ENCODE measurements around the gene AHSP.
A peak's percentile ranks its signal among the peaks of the same experiment; 100 is the strongest.
"Not testable (repeated sequence)": the region's sequence is repeated elsewhere in the genome, so short reads cannot be mapped to it uniquely, and the experiment has no call there.

AHSP gene

GRCh38 chr16:31507929-31508705 is 19.6 kb upstream of the AHSP start, which contains the start of gene RUSF1:
TSS of gene RUSF1 (minus strand) at chr16:31508391. CDS start at chr16:31508373, 18 bp downstream.
- H3K36me3 Mint-ChIP-seq (ENCODE audit: low read depth) = peaks cover 27% of the 10 kb centered on the region
- no peaks in the 10 kb centered on the region for H3K27me3 Mint-ChIP-seq
- peak within 1 kb of the TSS; percentile 89 for H3K4me3 Mint-ChIP-seq
- intact Hi-C loops (cut with micrococcal nuclease) = loop anchor here (1.0 kb wide), 1 partner anchor 48 kb away; no protein-coding TSS in a partner anchor
- no peaks in the 10 kb centered on the region for H3K9me3 Mint-ChIP-seq
- peak within 1 kb of the TSS; percentile 97 for H3K27ac Mint-ChIP-seq
- H3K4me1 Mint-ChIP-seq (ENCODE audit: low read depth) = peaks cover 35% of the 10 kb centered on the region

DNA sequence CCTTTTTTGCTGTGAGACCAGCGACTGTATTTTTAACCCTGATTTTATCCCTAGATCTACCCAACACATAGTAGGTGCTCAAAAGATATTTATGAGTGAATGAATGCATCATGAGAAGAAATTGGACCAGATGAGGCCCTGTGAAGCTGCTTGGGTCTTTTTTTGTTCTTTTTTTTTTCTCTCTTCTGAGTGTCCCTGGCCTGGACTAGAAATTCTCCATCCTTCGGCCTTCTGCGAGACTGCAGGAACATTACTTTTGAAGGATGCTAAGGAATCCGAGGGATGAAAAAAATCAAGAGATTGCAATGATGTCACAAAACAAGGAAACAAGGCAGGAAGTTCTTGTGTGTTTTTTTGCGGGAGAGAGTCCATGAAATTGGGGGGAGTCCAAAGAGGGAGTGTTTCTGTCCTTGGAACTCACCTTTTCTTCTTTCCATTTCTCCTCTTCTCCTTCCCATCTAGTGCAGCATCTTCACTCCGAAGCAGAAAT is 18.9 kb upstream of the AHSP start:
- Mint-ChIP-seq H3K27me3 (peaks cover under 1% of the 10 kb centered on the region), H3K4me1 (ENCODE audit: low read depth) (peaks cover 35% of the 10 kb centered on the region), H3K36me3 (ENCODE audit: low read depth) (peaks cover 27% of the 10 kb centered on the region), H3K9me3 (no peaks in the 10 kb centered on the region), H3K4me3 (peak overlapping the region; percentile 89), H3K27ac (peak overlapping the region; percentile 97)
- intact Hi-C loops (cut with micrococcal nuclease) = loop anchor here (1.0 kb wide), 1 partner anchor 48 kb away; no protein-coding TSS in a partner anchor

DNA sequence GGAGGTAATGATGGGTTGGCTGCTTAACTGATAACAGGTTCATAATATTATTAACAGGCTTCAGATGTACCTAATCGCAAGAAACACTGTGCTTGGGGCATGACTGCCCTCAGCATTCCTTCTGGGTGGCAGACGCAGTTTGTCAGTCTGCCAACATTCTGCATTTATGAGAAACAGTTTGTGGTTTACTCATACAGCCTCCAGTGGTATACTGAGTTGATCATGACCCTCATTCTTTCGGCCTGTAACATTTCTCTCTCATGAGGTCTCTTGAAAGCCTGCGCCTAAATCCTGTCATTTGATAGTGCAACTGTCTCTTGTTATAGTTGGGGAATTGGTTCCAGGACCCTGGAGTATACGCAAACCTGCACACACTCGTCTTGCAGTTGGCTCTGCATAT is 14.6 kb upstream of the AHSP start:
- Mint-ChIP-seq H3K27ac (no peak overlapping the region), H3K9me3 (peaks cover 9% of the 10 kb centered on the region), H3K27me3 (peaks cover 9% of the 10 kb centered on the region), H3K36me3 (ENCODE audit: low read depth) (peaks cover 6% of the 10 kb centered on the region), H3K4me3 (no peak overlapping the region), H3K4me1 (ENCODE audit: low read depth) (peaks cover 11% of the 10 kb centered on the region)
- intact Hi-C loops (cut with micrococcal nuclease) = no loop called here

DNA sequence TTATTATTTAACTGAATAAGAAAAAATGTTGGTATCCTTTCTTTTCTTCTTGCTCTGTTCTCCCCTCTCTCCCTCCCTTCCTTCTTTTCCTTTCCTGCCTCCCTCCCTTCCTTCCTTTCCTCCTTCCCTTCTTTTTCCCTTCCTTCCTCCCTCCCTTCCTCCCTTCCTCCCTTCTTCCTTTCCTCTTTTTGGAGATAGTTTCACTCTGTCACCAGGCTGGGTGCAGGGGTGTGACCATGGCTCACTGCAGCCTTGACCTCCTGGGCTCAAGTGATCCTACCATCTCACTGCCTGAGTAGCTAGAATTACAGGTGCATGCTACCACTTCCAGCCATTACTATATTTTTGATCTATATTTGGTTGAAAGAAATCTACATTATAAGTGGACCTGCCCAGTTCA is 13.8 kb upstream of the AHSP start:
- H3K36me3 Mint-ChIP-seq (ENCODE audit: low read depth) = no peaks in the 10 kb centered on the region
- H3K27me3 Mint-ChIP-seq = peaks cover 9% of the 10 kb centered on the region
- intact Hi-C loops (cut with micrococcal nuclease) = no loop called here
- H3K4me1 Mint-ChIP-seq (ENCODE audit: low read depth) = peaks cover 6% of the 10 kb centered on the region
- peaks cover 9% of the 10 kb centered on the region for H3K9me3 Mint-ChIP-seq
- H3K27ac Mint-ChIP-seq = no peak overlapping the region
- H3K4me3 Mint-ChIP-seq = no peak overlapping the region

- Mint-ChIP-seq H3K27ac (no peak overlapping the region), H3K27me3 (peaks cover 9% of the 10 kb centered on the region), H3K4me1 (ENCODE audit: low read depth) (no peaks in the 10 kb centered on the region), H3K36me3 (ENCODE audit: low read depth) (no peaks in the 10 kb centered on the region), H3K4me3 (no peak overlapping the region), H3K9me3 (peaks cover 9% of the 10 kb centered on the region)
- intact Hi-C loops (cut with micrococcal nuclease) = no loop called here
Observed at GRCh38 chr16:31517800-31518402, 9.8 kb upstream of the AHSP start.

- H3K27ac Mint-ChIP-seq = no peak overlapping the region
- H3K9me3 Mint-ChIP-seq = peaks cover 9% of the 10 kb centered on the region
- no peaks in the 10 kb centered on the region for H3K4me1 Mint-ChIP-seq (ENCODE audit: low read depth)
- no peaks in the 10 kb centered on the region for H3K36me3 Mint-ChIP-seq (ENCODE audit: low read depth)
- H3K4me3 Mint-ChIP-seq = no peak overlapping the region
- H3K27me3 Mint-ChIP-seq = peaks cover 6% of the 10 kb centered on the region
- intact Hi-C loops (cut with micrococcal nuclease) = no loop called here
Observed at GRCh38 chr16:31519759-31520431, 7.8 kb upstream of the AHSP start.

DNA sequence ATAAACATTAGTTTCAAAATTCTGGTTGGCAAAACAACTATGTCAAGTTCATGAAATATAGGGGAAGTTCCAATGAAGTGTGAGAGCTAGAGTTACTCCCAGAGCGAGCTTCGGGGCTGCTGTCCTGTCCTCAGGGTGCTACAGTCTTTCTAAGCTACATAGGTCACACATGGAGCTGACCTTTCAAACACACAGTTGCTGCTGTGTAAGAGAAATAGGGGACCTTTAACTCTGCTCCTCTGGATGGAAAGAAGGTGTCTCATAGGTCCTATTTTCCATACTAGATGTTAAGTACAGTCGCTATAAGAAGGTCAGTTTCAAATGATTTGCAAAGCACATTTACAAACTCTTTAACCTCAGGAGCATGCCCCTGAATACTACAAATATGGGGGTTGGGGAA is 6.3 kb upstream of the AHSP start:
- Mint-ChIP-seq H3K36me3 (ENCODE audit: low read depth) (no peaks in the 10 kb centered on the region), H3K27ac (no peak overlapping the region), H3K27me3 (peaks cover 6% of the 10 kb centered on the region), H3K4me3 (no peak overlapping the region), H3K9me3 (peaks cover 9% of the 10 kb centered on the region), H3K4me1 (ENCODE audit: low read depth) (no peaks in the 10 kb centered on the region)
- intact Hi-C loops (cut with micrococcal nuclease) = no loop called here

GRCh38 chr16:31522071-31522470 is 5.6 kb upstream of the AHSP start:
- Mint-ChIP-seq H3K27ac (no peak overlapping the region), H3K9me3 (peaks cover 8% of the 10 kb centered on the region), H3K4me1 (ENCODE audit: low read depth) (no peaks in the 10 kb centered on the region), H3K27me3 (peaks cover 6% of the 10 kb centered on the region), H3K36me3 (ENCODE audit: low read depth) (no peaks in the 10 kb centered on the region), H3K4me3 (no peak overlapping the region)
- intact Hi-C loops (cut with micrococcal nuclease) = no loop called here

DNA sequence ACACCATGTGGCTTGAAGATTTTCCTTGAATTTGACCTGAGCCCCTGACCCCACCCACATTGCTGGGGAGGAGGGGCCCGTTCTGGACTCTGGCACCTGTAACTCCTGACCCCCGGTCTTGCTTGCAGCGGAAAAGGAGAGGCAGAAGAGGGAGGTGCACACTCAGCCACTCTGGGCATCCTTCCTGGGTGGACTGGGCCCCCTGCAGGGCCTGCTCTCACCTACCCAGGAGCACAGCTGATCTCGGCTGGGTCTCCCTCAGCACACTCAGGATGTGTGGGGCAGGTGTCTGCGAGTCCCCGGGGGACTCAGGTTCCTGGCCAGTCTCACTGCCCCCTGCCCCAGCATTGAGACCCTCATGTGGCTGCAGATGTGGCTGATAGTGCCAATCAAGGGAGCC is 3.9 kb upstream of the AHSP start:
- intact Hi-C loops (cut with micrococcal nuclease); H3K9me3 Mint-ChIP-seq; H3K4me1 Mint-ChIP-seq (ENCODE audit: low read depth); H3K4me3 Mint-ChIP-seq; H3K36me3 Mint-ChIP-seq (ENCODE audit: low read depth); H3K27ac Mint-ChIP-seq: not testable (repeated sequence)
- peaks cover 12% of the 10 kb centered on the region for H3K27me3 Mint-ChIP-seq

- no peaks in the 10 kb centered on the region for H3K9me3 Mint-ChIP-seq
- H3K27ac Mint-ChIP-seq = no peak overlapping the region
- H3K36me3 Mint-ChIP-seq (ENCODE audit: low read depth) = no peaks in the 10 kb centered on the region
- intact Hi-C loops (cut with micrococcal nuclease) = no loop called here
- no peaks in the 10 kb centered on the region for H3K4me1 Mint-ChIP-seq (ENCODE audit: low read depth)
- no peak overlapping the region for H3K4me3 Mint-ChIP-seq
- H3K27me3 Mint-ChIP-seq = peaks cover 24% of the 10 kb centered on the region
Observed at GRCh38 chr16:31525113-31525512, 2.6 kb upstream of the AHSP start.

- Mint-ChIP-seq H3K27me3 (peaks cover 27% of the 10 kb centered on the region), H3K4me3 (no peak overlapping the region), H3K27ac (no peak overlapping the region), H3K4me1 (ENCODE audit: low read depth) (no peaks in the 10 kb centered on the region), H3K9me3 (no peaks in the 10 kb centered on the region), H3K36me3 (ENCODE audit: low read depth) (no peaks in the 10 kb centered on the region)
- intact Hi-C loops (cut with micrococcal nuclease) = no loop called here
Observed at GRCh38 chr16:31528523-31529107, 915 bp downstream of the AHSP start.

DNA sequence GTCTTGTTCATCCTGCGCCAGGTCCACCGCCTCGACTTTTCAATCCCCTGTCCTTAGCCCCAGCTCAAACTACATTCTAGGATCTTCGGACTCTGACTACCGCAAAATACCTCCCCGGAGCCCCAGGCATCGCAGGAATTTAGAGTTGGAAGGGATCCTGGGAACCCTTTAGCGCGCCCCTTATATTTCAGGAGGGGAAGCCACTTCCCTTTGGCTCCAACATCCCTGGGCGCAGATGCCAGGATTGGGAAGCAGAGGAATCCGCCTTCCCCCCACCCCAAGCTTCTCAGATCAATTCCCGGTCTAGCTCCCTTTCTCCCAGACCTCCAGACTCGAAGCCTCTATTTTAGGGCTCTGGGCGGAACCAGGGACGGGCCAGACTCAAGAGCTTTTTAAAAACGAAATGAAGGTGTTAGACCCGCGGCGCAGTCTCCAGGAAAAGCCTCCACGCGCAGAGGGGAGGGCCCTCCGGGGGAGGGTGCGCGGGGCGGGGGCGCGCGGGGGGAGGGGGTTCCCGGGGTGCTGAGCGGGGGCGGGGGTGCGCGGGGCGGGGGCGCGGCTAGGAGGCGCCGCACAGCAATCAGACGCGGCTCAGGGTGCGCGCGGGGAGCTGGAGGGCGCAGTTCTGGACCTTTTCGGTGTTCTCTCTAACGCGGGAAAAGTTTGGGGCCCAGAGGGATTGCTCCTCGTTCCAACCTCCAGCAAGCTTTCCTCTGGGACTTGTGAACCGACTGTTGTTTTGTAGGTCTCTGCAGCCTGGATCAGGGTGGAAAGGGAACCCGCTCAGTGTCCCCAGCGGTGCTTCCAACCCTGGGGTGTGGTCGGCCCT is 1.6 kb downstream of the AHSP start:
- Mint-ChIP-seq H3K27ac (no peak overlapping the region), H3K9me3 (no peaks in the 10 kb centered on the region), H3K4me1 (ENCODE audit: low read depth) (no peaks in the 10 kb centered on the region), H3K27me3 (peaks cover 27% of the 10 kb centered on the region), H3K36me3 (ENCODE audit: low read depth) (no peaks in the 10 kb centered on the region), H3K4me3 (no peak overlapping the region)
- intact Hi-C loops (cut with micrococcal nuclease) = no loop called here

- H3K4me1 Mint-ChIP-seq (ENCODE audit: low read depth) = no peaks in the 10 kb centered on the region
- H3K27ac Mint-ChIP-seq = no peak overlapping the region
- H3K27me3 Mint-ChIP-seq = peaks cover 30% of the 10 kb centered on the region
- H3K36me3 Mint-ChIP-seq (ENCODE audit: low read depth) = no peaks in the 10 kb centered on the region
- no peak overlapping the region for H3K4me3 Mint-ChIP-seq
- H3K9me3 Mint-ChIP-seq = no peaks in the 10 kb centered on the region
- intact Hi-C loops (cut with micrococcal nuclease) = no loop called here
Observed at GRCh38 chr16:31529937-31530312, 2.2 kb downstream of the AHSP start.
